Hepatocyte (in vitro differentiated cells): ENCODE data around the gene MAD1L1. TPM values are rescaled to one million over a fixed set of nuclear protein-coding genes. Genes with fewer than 3 reads are reported as not detected.

Experiments
- DNase-seq: peaks from one replicate; pipeline ENCODE4 v3.0.0-alpha.2; 2016; ENCODE audit warnings: low spot score
- H2AFZ ChIP-seq: fragments of 200-600 bp; sonication (generic); 2 replicates; pipeline ENCODE4 v1.6.0; 2016; ENCODE audit warnings: antibody characterized with exemption, mild to moderate bottlenecking
- H3K27ac ChIP-seq: fragments of 200-600 bp; sonication (generic); 2 replicates; pipeline ENCODE4 v1.5.1; 2016; ENCODE audit warnings: mild to moderate bottlenecking
- H3K27me3 ChIP-seq: fragments of 200-600 bp; sonication (generic); 2 replicates; pipeline ENCODE4 v1.6.1; 2016
- H3K36me3 ChIP-seq: fragments of 200-600 bp; sonication (generic); replicated peaks from 2 replicates; pipeline ENCODE4 v1.5.1; 2016; ENCODE audit warnings: low read depth; ENCODE audit not compliant: insufficient read depth
- H3K4me1 ChIP-seq: fragments of 200-600 bp; sonication (generic); 2 replicates; pipeline ENCODE4 v1.5.1; 2016; ENCODE audit warnings: mild to moderate bottlenecking, moderate library complexity; ENCODE audit not compliant: insufficient read depth
- H3K4me2 ChIP-seq: fragments of 200-600 bp; sonication (generic); 2 replicates; pipeline ENCODE4 v1.6.0; 2016
- H3K4me3 ChIP-seq: fragments of 200-600 bp; sonication (generic); 2 replicates; pipeline ENCODE4 v1.5.1; 2016; ENCODE audit warnings: mild to moderate bottlenecking
- H3K79me2 ChIP-seq: fragments of 200-600 bp; sonication (generic); 2 replicates; pipeline ENCODE4 v1.6.0; 2017; ENCODE audit warnings: mild to moderate bottlenecking
- H3K9me2 ChIP-seq: fragments of 200-600 bp; sonication (generic); replicated peaks from 2 replicates; pipeline ENCODE4 v1.6.0; 2017; ENCODE audit warnings: mild to moderate bottlenecking; ENCODE audit not compliant: insufficient read depth
- H3K9me3 ChIP-seq: fragments of 200-600 bp; sonication (generic); 2 replicates; pipeline ENCODE4 v1.5.1; 2016; ENCODE audit warnings: low read depth, mild to moderate bottlenecking
- H4K20me1 ChIP-seq: fragments of 200-600 bp; sonication (generic); 2 replicates; pipeline ENCODE4 v1.6.0; 2016; ENCODE audit warnings: mild to moderate bottlenecking; ENCODE audit not compliant: insufficient read depth, poor library complexity, severe bottlenecking
- EZH2 ChIP-seq: fragments of 200-600 bp; sonication (generic); IDR thresholded peaks from 2 replicates; pipeline ENCODE4 v1.6.1; 2016; ENCODE audit warnings: antibody characterized with exemption, mild to moderate bottlenecking, borderline replicate concordance
- EZH2phosphoT487 ChIP-seq: fragments of 200-600 bp; sonication (generic); IDR thresholded peaks from one replicate; pipeline ENCODE4 v1.6.1; 2018; ENCODE audit warnings: antibody characterized with exemption, mild to moderate bottlenecking, low read depth, moderate library complexity; ENCODE audit not compliant: unreplicated experiment, severe bottlenecking
- WGBS: methylation state at CpG from one replicate; pipeline ENCODE4 v1.1.6; 2016; ENCODE audit warnings: low lambda C conversion rate; ENCODE audit errors: missing lambda C conversion rate; 5-methylcytosine and 5-hydroxymethylcytosine counted together
- polyA plus RNA-seq: library from polyadenylated mRNA; unstranded; fragments of >200 nt; fragmentation: Nextera tagmentation; extraction: Ambion mirVana; gene quantifications from 2 replicates; pipeline ENCODE4 v1.2.1, GENCODE V29; 2016
- total RNA-seq: library from RNA; depleted of rRNA; stranded (reverse); fragments of >200 nt; gene quantifications from 2 replicates; pipeline ENCODE4 v1.2.3, GENCODE V29; 2014
- TF ChIP-seq, protein P1 (sequence below): fragments of 200-600 bp; sonication (generic); IDR thresholded peaks from 2 replicates; pipeline ENCODE4 v1.5.1; 2016; ENCODE audit warnings: antibody characterized with exemption, mild to moderate bottlenecking; ENCODE audit not compliant: poor library complexity

The MAD1L1 gene
- total and polyA plus RNA-seq, 2 experiments from 2014 or later: 30.7 to 31.0 TPM

- TF ChIP-seq EZH2: no peak
- TF ChIP-seq, protein P1, sequence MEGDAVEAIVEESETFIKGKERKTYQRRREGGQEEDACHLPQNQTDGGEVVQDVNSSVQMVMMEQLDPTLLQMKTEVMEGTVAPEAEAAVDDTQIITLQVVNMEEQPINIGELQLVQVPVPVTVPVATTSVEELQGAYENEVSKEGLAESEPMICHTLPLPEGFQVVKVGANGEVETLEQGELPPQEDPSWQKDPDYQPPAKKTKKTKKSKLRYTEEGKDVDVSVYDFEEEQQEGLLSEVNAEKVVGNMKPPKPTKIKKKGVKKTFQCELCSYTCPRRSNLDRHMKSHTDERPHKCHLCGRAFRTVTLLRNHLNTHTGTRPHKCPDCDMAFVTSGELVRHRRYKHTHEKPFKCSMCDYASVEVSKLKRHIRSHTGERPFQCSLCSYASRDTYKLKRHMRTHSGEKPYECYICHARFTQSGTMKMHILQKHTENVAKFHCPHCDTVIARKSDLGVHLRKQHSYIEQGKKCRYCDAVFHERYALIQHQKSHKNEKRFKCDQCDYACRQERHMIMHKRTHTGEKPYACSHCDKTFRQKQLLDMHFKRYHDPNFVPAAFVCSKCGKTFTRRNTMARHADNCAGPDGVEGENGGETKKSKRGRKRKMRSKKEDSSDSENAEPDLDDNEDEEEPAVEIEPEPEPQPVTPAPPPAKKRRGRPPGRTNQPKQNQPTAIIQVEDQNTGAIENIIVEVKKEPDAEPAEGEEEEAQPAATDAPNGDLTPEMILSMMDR: no peak
- TF ChIP-seq EZH2phosphoT487: no peak
- Histone ChIP-seq H3K9me2 (no peaks in the 10 kb centered on the region), H3K27me3 (no peaks in the 10 kb centered on the region), H4K20me1 (no peaks in the 10 kb centered on the region), H3K4me1 (no peaks in the 10 kb centered on the region), H3K4me3 (no peak overlapping the region), H3K9me3 (no peaks in the 10 kb centered on the region), H3K36me3 (no peaks in the 10 kb centered on the region), H3K27ac (no peak overlapping the region), H3K4me2 (no peak overlapping the region), H3K79me2 (no peaks in the 10 kb centered on the region), H2AFZ (no peak overlapping the region)
- DNase-seq: no peak
- WGBS: 97% methylated on average over 17 of the region's 17 CpGs
Observed at GRCh38 chr7:1988533-1988930, 244.2 kb downstream of the MAD1L1 start.

DNA sequence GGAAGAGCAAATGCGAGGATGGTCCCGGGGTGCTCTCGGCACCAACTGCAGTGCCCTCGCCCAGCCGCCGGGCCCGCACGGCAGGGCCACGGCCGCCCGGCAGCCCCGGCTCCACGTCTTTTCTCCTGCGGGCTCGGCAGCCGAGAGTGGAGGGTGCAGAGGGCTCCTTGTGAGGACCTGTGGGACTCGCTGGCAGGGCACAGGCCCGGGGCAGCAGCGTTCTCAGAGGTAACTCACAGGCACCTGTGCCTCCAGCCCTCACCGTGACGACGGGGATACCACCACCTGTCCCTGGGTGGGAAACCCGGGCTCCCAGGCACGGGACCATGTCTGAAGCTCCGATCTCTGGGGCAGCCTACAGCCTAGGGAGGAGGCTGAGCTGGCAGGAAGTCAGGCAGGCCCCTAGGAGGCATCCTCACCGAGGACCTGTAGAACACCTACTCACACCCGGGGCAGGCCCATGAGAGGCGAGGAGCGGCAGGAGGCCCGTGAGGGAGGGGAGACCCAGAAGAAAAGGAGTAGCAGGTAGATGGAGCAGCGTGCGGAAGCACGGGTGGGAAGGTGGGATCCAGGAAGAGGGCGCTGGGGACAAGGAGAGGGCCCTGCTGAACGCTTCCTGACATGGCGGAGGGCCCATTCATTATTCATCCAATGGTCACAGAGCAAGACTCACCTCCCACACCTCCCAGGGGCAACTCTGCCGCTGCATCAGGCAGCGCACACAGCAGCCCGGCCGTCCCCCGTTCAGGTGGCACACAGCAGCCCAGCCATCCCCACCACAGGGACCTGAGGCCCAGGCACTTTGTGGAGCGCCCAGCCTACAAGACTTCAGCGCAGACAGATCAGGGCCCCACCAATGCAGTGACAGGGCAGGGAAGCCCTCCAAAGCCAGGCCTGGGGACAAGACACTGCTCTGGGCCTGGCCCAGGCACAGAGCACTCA, 244.9 kb downstream of the MAD1L1 start:
- WGBS: 94% methylated on average over 38 of the region's 43 CpGs
- TF ChIP-seq, protein P1: no peak
- no peak for TF ChIP-seq EZH2phosphoT487
- no peak for TF ChIP-seq EZH2
- H3K79me2 ChIP-seq: no peaks in the 10 kb centered on the region

DNA sequence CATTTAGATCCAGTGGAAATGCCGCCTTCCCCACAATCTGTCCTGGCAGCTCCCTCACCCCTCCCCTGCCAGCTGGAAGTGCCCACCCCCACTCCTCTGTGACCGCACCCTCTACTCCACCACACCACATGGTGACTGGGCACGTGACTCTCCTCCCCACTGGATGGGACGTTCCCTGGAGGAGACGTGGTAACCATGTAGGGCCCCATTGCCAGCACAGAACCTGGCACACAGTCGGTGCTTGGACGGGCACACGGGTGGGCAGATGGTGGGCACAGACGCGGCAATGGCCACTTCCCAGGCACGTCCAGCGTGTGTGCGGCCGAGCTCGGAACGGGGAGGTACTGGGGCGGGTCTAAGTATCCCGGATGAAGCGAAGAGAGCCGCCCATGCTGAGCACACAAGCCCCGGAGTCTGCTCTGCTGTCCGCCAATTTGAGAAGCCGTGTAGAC, 245.6 kb downstream of the MAD1L1 start:
- no peak overlapping the region for H3K27ac ChIP-seq
- H3K4me2 ChIP-seq: no peak overlapping the region
- whole genome bisulfite sequencing: 98% methylated on average over 22 of the region's 23 CpGs
- H3K9me3 ChIP-seq: no peaks in the 10 kb centered on the region
- H3K36me3 ChIP-seq: no peaks in the 10 kb centered on the region
- H4K20me1 ChIP-seq: no peaks in the 10 kb centered on the region
- no peak overlapping the region for H3K4me3 ChIP-seq
- no peaks in the 10 kb centered on the region for H3K4me1 ChIP-seq
- H3K79me2 ChIP-seq: no peaks in the 10 kb centered on the region
- TF ChIP-seq, protein P1: no peak
- TF ChIP-seq EZH2 (no peak), EZH2phosphoT487 (no peak)
- no peak for DNase-seq
- H3K9me2 ChIP-seq: no peaks in the 10 kb centered on the region
- H3K27me3 ChIP-seq: no peaks in the 10 kb centered on the region
- no peak overlapping the region for H2AFZ ChIP-seq

More for the DNA sequence above, 244.9 kb downstream of the MAD1L1 start:
- H3K27ac ChIP-seq: no peak overlapping the region
- DNase-seq: no peak
- no peaks in the 10 kb centered on the region for H3K9me3 ChIP-seq
- no peaks in the 10 kb centered on the region for H4K20me1 ChIP-seq
- H3K27me3 ChIP-seq: no peaks in the 10 kb centered on the region
- H3K9me2 ChIP-seq: no peaks in the 10 kb centered on the region
- H2AFZ ChIP-seq: no peak overlapping the region
- no peaks in the 10 kb centered on the region for H3K36me3 ChIP-seq
- no peak overlapping the region for H3K4me3 ChIP-seq
- H3K4me2 ChIP-seq: no peak overlapping the region
- H3K4me1 ChIP-seq: no peaks in the 10 kb centered on the region
